Measurements from ENCODE around the gene TNRC6A. TPM values are rescaled to one million over a fixed set of nuclear protein-coding genes. Genes with fewer than 3 reads are reported as not detected.

The TNRC6A gene
- polyA plus RNA-seq, 1 donor: 49.2 TPM

DNA sequence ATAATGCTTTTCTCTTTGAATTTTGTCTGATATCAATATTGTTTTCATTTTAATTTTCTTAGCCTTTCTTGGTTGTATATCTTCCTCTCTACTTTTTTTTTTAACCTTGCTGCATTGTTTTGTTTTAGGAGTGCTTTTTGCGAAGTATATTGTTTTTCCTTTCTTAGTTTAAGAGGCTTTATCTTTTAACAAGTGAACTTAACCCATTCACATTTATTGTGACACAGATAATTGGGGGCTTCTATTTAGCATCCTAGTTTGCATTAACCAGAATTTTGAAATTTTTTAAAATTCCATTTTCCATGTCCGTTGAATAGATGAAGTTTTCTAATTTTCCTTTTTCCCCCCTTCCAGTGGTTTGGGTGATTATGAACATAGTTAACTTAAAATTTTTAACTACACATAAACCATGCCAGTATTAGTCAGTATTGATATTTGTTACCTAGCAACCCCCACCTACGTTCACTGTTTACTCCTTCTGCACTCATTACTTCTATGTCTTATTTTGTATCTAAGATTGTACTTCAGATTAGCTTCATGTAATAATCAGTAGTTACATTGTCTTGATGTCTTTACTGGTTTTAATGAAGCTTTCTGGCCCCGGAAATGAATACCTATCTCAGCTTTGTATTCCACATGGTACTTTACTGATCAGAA lies 44.4 kb downstream of the TNRC6A start:
- 84% methylated on average over 3 of the region's 4 CpGs for WGBS (ENCODE audit: insufficient coverage, low lambda C conversion rate)
- Histone ChIP-seq H3K36me3 (ENCODE audit: control insufficient read depth, insufficient read depth, low read length) (peaks cover 38% of the 10 kb centered on the region), H3K4me3 (ENCODE audit: low read length) (no peak overlapping the region), H3K27me3 (ENCODE audit: control insufficient read depth, insufficient read depth, low read length) (no peaks in the 10 kb centered on the region), H3K4me1 (ENCODE audit: control insufficient read depth, insufficient read depth, low read length) (no peaks in the 10 kb centered on the region), H3K27ac (ENCODE audit: low read length) (no peak overlapping the region), H3K9me3 (ENCODE audit: control insufficient read depth, low read depth, low read length) (no peaks in the 10 kb centered on the region)
- no peak for DNase-seq

GRCh38 chr16:24774510-24774909 lies 45.1 kb downstream of the TNRC6A start:
- H3K9me3 ChIP-seq (ENCODE audit: control insufficient read depth, low read depth, low read length): no peaks in the 10 kb centered on the region
- H3K27ac ChIP-seq (ENCODE audit: low read length): no peak overlapping the region
- H3K36me3 ChIP-seq (ENCODE audit: control insufficient read depth, insufficient read depth, low read length): peaks cover 44% of the 10 kb centered on the region
- H3K4me3 ChIP-seq (ENCODE audit: low read length): no peak overlapping the region
- no peaks in the 10 kb centered on the region for H3K4me1 ChIP-seq (ENCODE audit: control insufficient read depth, insufficient read depth, low read length)
- no CpG with 5 or more reads among the region's 1 CpG for WGBS (ENCODE audit: insufficient coverage, low lambda C conversion rate)
- no peak for DNase-seq
- H3K27me3 ChIP-seq (ENCODE audit: control insufficient read depth, insufficient read depth, low read length): no peaks in the 10 kb centered on the region

- Histone ChIP-seq H3K27ac (ENCODE audit: low read length) (no peak overlapping the region), H3K36me3 (ENCODE audit: control insufficient read depth, insufficient read depth, low read length) (peaks cover 46% of the 10 kb centered on the region), H3K27me3 (ENCODE audit: control insufficient read depth, insufficient read depth, low read length) (no peaks in the 10 kb centered on the region), H3K9me3 (ENCODE audit: control insufficient read depth, low read depth, low read length) (no peaks in the 10 kb centered on the region), H3K4me1 (ENCODE audit: control insufficient read depth, insufficient read depth, low read length) (no peaks in the 10 kb centered on the region), H3K4me3 (ENCODE audit: low read length) (no peak overlapping the region)
- peak in 1 of 2 donors; percentile 7 for DNase-seq
Observed at GRCh38 chr16:24775455-24775854, 46.0 kb downstream of the TNRC6A start.

- Histone ChIP-seq H3K36me3 (ENCODE audit: control insufficient read depth, insufficient read depth, low read length) (peaks cover 48% of the 10 kb centered on the region), H3K27me3 (ENCODE audit: control insufficient read depth, insufficient read depth, low read length) (no peaks in the 10 kb centered on the region), H3K27ac (ENCODE audit: low read length) (no peak overlapping the region), H3K9me3 (ENCODE audit: control insufficient read depth, low read depth, low read length) (no peaks in the 10 kb centered on the region), H3K4me3 (ENCODE audit: low read length) (no peak overlapping the region), H3K4me1 (ENCODE audit: control insufficient read depth, insufficient read depth, low read length) (no peaks in the 10 kb centered on the region)
- WGBS (ENCODE audit: insufficient coverage, low lambda C conversion rate): 94% methylated on average over 3 of the region's 12 CpGs
- no peak for DNase-seq
Observed at GRCh38 chr16:24776501-24777220, 47.2 kb downstream of the TNRC6A start.

DNA sequence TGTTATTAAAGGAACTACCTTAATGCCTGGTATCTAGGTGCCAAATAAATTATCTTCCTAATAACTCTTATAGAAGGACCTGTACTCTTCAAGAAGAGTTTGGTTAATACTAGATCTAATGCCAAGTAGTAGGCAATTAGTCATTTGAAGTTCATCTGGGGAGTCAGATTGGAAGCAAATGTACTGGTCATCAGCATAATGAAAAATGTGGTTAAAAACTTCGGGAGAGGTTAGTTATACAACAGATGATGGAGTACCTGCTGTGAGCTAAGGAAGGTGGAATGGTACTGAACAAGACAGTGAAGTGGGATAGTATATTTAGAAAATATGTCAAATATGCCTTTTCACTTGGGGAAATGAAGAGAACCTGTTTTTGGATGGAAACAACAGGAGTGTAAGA lies 49.2 kb downstream of the TNRC6A start:
- no peaks in the 10 kb centered on the region for H3K4me1 ChIP-seq (ENCODE audit: control insufficient read depth, insufficient read depth, low read length)
- H3K27me3 ChIP-seq (ENCODE audit: control insufficient read depth, insufficient read depth, low read length): no peaks in the 10 kb centered on the region
- DNase-seq: no peak
- no peaks in the 10 kb centered on the region for H3K9me3 ChIP-seq (ENCODE audit: control insufficient read depth, low read depth, low read length)
- H3K27ac ChIP-seq (ENCODE audit: low read length): no peak overlapping the region
- no CpG with 5 or more reads among the region's 1 CpG for WGBS (ENCODE audit: insufficient coverage, low lambda C conversion rate)
- H3K36me3 ChIP-seq (ENCODE audit: control insufficient read depth, insufficient read depth, low read length): peaks cover 54% of the 10 kb centered on the region
- H3K4me3 ChIP-seq (ENCODE audit: low read length): no peak overlapping the region

DNA sequence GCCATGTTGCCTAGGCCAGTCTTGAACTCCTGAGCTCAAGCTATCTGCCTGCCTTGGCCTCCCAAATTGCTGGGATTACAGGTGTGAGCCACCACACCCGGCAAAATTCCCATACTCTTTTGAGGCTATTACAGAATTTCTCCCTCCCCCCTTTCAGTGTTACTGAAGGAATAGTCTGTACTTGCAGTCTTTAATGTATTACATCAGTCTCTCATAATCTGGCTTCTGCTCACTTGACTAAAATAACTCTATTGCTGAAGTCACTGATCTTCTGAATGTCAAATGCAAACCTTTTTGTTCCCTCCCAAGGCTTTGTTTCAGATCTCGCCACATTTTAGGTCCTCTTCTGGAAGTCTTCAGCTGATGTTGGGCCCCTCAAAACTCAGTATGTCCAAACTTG lies 51.8 kb downstream of the TNRC6A start:
- H3K36me3 ChIP-seq (ENCODE audit: control insufficient read depth, insufficient read depth, low read length): peaks cover 60% of the 10 kb centered on the region
- no peaks in the 10 kb centered on the region for H3K9me3 ChIP-seq (ENCODE audit: control insufficient read depth, low read depth, low read length)
- no peaks in the 10 kb centered on the region for H3K4me1 ChIP-seq (ENCODE audit: control insufficient read depth, insufficient read depth, low read length)
- no peak for DNase-seq
- H3K27ac ChIP-seq (ENCODE audit: low read length): no peak overlapping the region
- H3K4me3 ChIP-seq (ENCODE audit: low read length): no peak overlapping the region
- 100% methylated on average over 1 of the region's 2 CpGs for WGBS (ENCODE audit: insufficient coverage, low lambda C conversion rate)
- no peaks in the 10 kb centered on the region for H3K27me3 ChIP-seq (ENCODE audit: control insufficient read depth, insufficient read depth, low read length)

DNA sequence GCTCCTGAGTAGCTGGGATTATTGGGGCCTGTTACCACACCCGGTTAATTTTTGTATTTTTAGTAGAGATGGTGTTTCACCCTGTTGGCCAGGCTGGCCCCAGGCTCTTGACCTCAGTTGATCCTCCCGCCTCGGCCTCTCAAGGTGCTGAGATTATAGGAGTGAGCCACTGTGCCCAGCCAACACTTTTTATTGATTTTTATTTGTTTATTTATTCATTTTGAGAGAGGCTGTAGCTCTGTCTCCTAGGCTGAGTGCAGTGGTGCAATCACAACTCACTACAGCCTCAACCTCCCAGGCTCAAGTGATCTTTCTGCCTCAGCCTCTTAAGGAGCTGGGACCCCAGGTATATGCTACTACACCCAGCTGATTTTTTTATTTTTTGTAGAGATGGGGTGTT lies 54.7 kb downstream of the TNRC6A start:
- H3K9me3 ChIP-seq (ENCODE audit: control insufficient read depth, low read depth, low read length): no peaks in the 10 kb centered on the region
- WGBS (ENCODE audit: insufficient coverage, low lambda C conversion rate): no CpG with 5 or more reads among the region's 3 CpGs

DNA sequence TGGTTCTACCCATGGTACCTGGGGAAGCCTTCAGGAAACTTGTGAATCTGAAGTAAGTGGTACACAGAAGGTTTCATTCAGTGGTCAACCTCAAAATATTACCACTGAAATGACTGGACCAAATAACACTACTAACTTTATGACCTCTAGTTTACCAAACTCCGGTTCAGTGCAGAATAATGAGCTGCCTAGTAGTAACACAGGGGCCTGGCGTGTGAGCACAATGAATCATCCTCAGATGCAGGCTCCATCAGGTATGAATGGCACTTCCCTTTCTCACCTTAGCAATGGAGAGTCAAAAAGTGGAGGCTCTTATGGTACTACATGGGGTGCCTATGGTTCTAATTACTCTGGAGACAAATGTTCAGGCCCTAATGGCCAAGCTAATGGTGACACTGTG lies 60.4 kb downstream of the TNRC6A start:
- Histone ChIP-seq H3K4me3 (ENCODE audit: low read length) (no peak overlapping the region), H3K36me3 (ENCODE audit: control insufficient read depth, insufficient read depth, low read length) (peaks cover 57% of the 10 kb centered on the region), H3K9me3 (ENCODE audit: control insufficient read depth, low read depth, low read length) (no peaks in the 10 kb centered on the region), H3K27ac (ENCODE audit: low read length) (no peak overlapping the region), H3K27me3 (ENCODE audit: control insufficient read depth, insufficient read depth, low read length) (no peaks in the 10 kb centered on the region), H3K4me1 (ENCODE audit: control insufficient read depth, insufficient read depth, low read length) (no peaks in the 10 kb centered on the region)
- no CpG with 5 or more reads among the region's 2 CpGs for WGBS (ENCODE audit: insufficient coverage, low lambda C conversion rate)
- DNase-seq: no peak

More for the DNA sequence above, 54.7 kb downstream of the TNRC6A start:
- H3K4me1 ChIP-seq (ENCODE audit: control insufficient read depth, insufficient read depth, low read length): no peaks in the 10 kb centered on the region
- H3K27me3 ChIP-seq (ENCODE audit: control insufficient read depth, insufficient read depth, low read length): no peaks in the 10 kb centered on the region
- no peak overlapping the region for H3K27ac ChIP-seq (ENCODE audit: low read length)
- DNase-seq: no peak
- peaks cover 50% of the 10 kb centered on the region for H3K36me3 ChIP-seq (ENCODE audit: control insufficient read depth, insufficient read depth, low read length)
- no peak overlapping the region for H3K4me3 ChIP-seq (ENCODE audit: low read length)

DNA sequence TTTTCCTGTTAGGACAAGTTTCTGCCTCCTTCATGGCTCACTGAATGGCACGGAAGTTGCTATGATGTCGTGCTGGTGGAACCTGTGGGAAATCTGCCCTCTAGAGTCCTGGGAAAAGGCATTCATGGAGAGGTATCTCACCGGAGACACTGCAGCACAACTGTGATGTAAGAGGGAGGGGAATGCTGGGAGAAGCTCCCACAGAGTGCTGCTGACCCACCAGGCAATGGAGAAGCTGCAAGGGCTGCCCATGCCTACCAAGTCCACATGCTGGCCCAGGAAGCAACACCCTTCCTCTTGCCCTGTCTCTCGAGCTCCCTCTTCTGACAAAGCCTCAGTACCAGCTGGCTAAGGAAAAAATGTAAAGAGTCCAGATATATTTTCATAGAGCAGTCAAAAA lies 71.1 kb downstream of the TNRC6A start:
- Histone ChIP-seq H3K4me3 (ENCODE audit: low read length) (no peak overlapping the region), H3K4me1 (ENCODE audit: control insufficient read depth, insufficient read depth, low read length) (no peaks in the 10 kb centered on the region), H3K27me3 (ENCODE audit: control insufficient read depth, insufficient read depth, low read length) (no peaks in the 10 kb centered on the region), H3K9me3 (ENCODE audit: control insufficient read depth, low read depth, low read length) (no peaks in the 10 kb centered on the region), H3K27ac (ENCODE audit: low read length) (no peak overlapping the region), H3K36me3 (ENCODE audit: control insufficient read depth, insufficient read depth, low read length) (peaks cover 86% of the 10 kb centered on the region)
- no peak for DNase-seq
- 100% methylated on average over 1 of the region's 4 CpGs for WGBS (ENCODE audit: insufficient coverage, low lambda C conversion rate)

DNA sequence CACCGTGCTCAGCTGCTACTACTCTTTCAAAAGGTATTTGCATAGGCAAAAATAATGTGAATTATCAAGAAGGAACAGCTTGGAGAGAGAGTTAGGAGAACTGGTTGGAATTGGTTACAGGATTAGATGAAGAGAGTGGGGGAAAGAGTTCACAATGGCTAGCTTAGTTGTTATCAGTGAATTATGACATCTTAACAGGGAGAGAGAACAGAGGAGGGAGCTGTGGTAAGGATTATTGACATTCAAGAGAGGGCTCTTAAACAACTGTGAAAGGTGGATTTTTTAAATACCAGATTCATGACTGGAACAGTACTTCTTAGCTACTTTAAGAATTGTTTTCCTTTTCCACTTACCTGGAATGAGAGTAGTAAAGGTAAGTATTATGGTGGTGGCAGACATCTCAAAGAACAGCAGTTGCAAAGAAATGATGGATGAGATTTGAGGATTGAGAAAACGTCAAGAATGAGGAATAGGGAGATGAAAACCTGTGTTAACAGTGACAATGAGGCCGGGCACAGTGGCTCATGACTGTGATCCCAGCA lies 72.4 kb downstream of the TNRC6A start:
- no peak for DNase-seq
- Histone ChIP-seq H3K9me3 (ENCODE audit: control insufficient read depth, low read depth, low read length) (no peaks in the 10 kb centered on the region), H3K27ac (ENCODE audit: low read length) (no peak overlapping the region), H3K27me3 (ENCODE audit: control insufficient read depth, insufficient read depth, low read length) (no peaks in the 10 kb centered on the region), H3K36me3 (ENCODE audit: control insufficient read depth, insufficient read depth, low read length) (peaks cover 86% of the 10 kb centered on the region), H3K4me3 (ENCODE audit: low read length) (no peak overlapping the region), H3K4me1 (ENCODE audit: control insufficient read depth, insufficient read depth, low read length) (no peaks in the 10 kb centered on the region)
- 60% methylated on average over 2 of the region's 3 CpGs for WGBS (ENCODE audit: insufficient coverage, low lambda C conversion rate)
